GM12878 (cell line): ENCODE results near the gene GRIP2.

Experiments used
- IKZF2 ChIP-seq, 2 experiments: fragments of 450-650 bp; IDR thresholded peaks; 2 replicates each; pipeline ENCODE4 v1.6.1; 2017; ENCODE audit warnings: mild to moderate bottlenecking in 2 of 2, moderate library complexity in 2 of 2
- NFYB ChIP-seq: IDR thresholded peaks from 2 replicates; pipeline ENCODE4 v1.6.1; 2011; ENCODE audit warnings: low read depth, mild to moderate bottlenecking, low read length, improper control_type of control experiment, moderate library complexity; ENCODE audit not compliant: insufficient read depth
- TF ChIP-seq, protein P1 (sequence below), 3 experiments: IDR thresholded peaks in 2 of 3; conservative IDR thresholded peaks in 1 of 3; 2 replicates each; pipeline ENCODE4 v1.5.1; 2011; ENCODE audit warnings: low read depth in 3 of 3, low read length in 3 of 3, mild to moderate bottlenecking in 3 of 3, control low read depth in 2 of 3, moderate library complexity in 2 of 3, inconsistent platforms in 1 of 3, mixed read lengths in 1 of 3; ENCODE audit not compliant: control insufficient read depth in 2 of 3, insufficient read depth in 1 of 3; ENCODE audit errors: extremely low read depth in 1 of 3

DNA sequence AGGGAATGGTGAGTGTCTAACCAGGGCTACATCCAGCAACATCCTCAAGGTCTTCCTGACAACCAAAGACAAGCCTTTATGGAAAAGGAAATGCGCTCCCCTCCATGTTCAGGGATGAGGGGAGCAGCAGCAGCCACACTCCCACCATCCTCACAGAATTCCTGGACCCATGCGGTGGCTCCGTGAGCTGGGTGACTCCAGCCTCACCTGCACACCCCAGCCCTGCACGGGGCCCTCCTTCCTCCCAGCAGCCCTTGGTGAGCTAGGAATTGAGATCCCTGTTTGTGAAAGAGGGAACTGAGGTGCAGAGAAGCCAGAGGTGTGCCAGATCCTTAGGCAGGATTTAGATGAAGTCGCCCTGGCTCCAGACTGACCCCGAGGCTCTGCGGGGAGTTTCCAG lies 52.3 kb downstream of the GRIP2 start:
- TF ChIP-seq NFYB = no peak
- TF ChIP-seq, protein P1, sequence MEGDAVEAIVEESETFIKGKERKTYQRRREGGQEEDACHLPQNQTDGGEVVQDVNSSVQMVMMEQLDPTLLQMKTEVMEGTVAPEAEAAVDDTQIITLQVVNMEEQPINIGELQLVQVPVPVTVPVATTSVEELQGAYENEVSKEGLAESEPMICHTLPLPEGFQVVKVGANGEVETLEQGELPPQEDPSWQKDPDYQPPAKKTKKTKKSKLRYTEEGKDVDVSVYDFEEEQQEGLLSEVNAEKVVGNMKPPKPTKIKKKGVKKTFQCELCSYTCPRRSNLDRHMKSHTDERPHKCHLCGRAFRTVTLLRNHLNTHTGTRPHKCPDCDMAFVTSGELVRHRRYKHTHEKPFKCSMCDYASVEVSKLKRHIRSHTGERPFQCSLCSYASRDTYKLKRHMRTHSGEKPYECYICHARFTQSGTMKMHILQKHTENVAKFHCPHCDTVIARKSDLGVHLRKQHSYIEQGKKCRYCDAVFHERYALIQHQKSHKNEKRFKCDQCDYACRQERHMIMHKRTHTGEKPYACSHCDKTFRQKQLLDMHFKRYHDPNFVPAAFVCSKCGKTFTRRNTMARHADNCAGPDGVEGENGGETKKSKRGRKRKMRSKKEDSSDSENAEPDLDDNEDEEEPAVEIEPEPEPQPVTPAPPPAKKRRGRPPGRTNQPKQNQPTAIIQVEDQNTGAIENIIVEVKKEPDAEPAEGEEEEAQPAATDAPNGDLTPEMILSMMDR (IDR thresholded peaks at IDR 0.05 in 2 of 3, conservative IDR thresholded peaks at IDR 0.05 in 1 of 3; ENCODE audit: control insufficient read depth in 2 of 3, extremely low read depth in 1 of 3, insufficient read depth in 1 of 3, low read depth in 3 of 3, low read length in 3 of 3) = no peak
- TF ChIP-seq IKZF2 (IDR thresholded peaks at IDR 0.05) = no peak
